ENCODE results near the gene GRK5. TPM values are rescaled to one million over a fixed set of nuclear protein-coding genes. Genes with fewer than 3 reads are reported as not detected.

Gene GRK5
- total RNA-seq, 1 experiment from 2014 or later, result 4.5 TPM

DNA sequence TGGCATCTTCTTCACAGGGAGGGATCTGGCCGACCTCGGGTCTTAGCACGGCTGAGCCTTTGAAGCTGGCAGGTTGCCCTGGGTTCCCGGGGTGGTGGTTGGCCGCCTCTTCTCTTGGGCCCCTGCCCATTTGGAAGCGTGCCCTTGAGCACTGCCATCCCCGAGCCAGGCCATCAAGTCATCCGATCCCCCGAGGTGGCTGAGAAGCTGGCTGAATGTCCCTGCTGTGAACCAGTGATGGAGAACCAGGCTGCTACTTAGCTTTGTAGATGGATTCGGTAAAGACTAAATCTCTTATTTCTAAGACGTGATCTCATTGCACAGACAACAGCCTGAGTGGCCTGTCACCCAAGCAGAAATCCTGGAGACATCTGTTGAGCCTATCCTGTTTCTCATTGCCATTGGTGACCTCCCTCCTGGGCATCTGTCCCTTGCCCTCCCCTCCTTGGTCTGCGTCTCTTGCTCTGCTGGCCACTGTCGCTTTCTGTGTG, 74.3 kb downstream of the GRK5 start:
- DNase-seq, result no peak
- Histone ChIP-seq H3K9ac (ENCODE audit: low read length) (no peak overlapping the region), H3K27ac (ENCODE audit: low read length) (no peak overlapping the region), H3K9me3 (ENCODE audit: low read length) (no peaks in the 10 kb centered on the region), H3F3A (ENCODE audit: low read length, unreplicated experiment) (no peaks in the 10 kb centered on the region), H3K36me3 (ENCODE audit: low read depth, low read length) (no peaks in the 10 kb centered on the region), H4K20me1 (ENCODE audit: low read length) (no peaks in the 10 kb centered on the region), H2AFZ (ENCODE audit: low read length) (no peak overlapping the region), H3K79me2 (ENCODE audit: low read length) (no peaks in the 10 kb centered on the region), H3K4me2 (ENCODE audit: low read length) (no peak overlapping the region), H3K27me3 (ENCODE audit: low read length) (no peaks in the 10 kb centered on the region), H3K9me2 (replicated peaks; ENCODE audit: low read length) (no peaks in the 10 kb centered on the region), H3K4me1 (ENCODE audit: insufficient read depth, low read length) (no peaks in the 10 kb centered on the region), H3K4me3 (ENCODE audit: low read length) (no peak overlapping the region)
- ChIA-PET CTCF (no interaction called here), POLR2A (ENCODE audit: unreplicated experiment) (no interaction called here)
- TF ChIP-seq, protein P1, sequence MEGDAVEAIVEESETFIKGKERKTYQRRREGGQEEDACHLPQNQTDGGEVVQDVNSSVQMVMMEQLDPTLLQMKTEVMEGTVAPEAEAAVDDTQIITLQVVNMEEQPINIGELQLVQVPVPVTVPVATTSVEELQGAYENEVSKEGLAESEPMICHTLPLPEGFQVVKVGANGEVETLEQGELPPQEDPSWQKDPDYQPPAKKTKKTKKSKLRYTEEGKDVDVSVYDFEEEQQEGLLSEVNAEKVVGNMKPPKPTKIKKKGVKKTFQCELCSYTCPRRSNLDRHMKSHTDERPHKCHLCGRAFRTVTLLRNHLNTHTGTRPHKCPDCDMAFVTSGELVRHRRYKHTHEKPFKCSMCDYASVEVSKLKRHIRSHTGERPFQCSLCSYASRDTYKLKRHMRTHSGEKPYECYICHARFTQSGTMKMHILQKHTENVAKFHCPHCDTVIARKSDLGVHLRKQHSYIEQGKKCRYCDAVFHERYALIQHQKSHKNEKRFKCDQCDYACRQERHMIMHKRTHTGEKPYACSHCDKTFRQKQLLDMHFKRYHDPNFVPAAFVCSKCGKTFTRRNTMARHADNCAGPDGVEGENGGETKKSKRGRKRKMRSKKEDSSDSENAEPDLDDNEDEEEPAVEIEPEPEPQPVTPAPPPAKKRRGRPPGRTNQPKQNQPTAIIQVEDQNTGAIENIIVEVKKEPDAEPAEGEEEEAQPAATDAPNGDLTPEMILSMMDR (conservative IDR thresholded peaks at IDR 0.05; ENCODE audit: low read depth, low read length), result no peak
- no TSS peak for BruUV-seq (replicated peaks)
- intact Hi-C loops (cut with micrococcal nuclease), result no loop called here
- no peak for ATAC-seq

DNA sequence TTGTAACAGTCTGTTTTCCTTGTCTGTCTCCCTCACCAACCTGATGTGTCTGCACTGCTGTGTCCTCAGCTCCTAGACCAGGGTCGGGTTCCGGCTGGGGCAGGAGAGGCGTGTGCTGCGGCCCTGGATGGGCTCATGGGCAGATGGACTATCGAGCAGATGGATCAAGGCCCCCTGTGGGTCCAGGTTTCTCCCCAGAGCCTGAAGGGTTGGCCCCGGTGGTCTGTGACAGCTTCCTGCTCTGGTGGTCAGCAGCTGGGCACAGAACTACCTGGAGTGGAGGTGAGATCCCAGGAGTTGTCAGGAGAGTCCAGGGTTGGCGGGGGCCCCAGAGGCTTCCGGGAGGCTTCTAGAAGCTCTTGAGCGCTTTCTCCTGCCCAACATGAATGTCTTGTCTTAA, 75.1 kb downstream of the GRK5 start:
- no peaks in the 10 kb centered on the region for H4K20me1 ChIP-seq (ENCODE audit: low read length)
- DNase-seq (no peak), ATAC-seq (no peak)
- H3F3A ChIP-seq (ENCODE audit: low read length, unreplicated experiment), result no peaks in the 10 kb centered on the region
- BruUV-seq (replicated peaks), result no TSS peak
- no peak overlapping the region for H3K4me2 ChIP-seq (ENCODE audit: low read length)
- H3K9me3 ChIP-seq (ENCODE audit: low read length), result no peaks in the 10 kb centered on the region
- H3K36me3 ChIP-seq (ENCODE audit: low read depth, low read length), result no peaks in the 10 kb centered on the region
- intact Hi-C loops (cut with micrococcal nuclease), result no loop called here
- POLR2A ChIA-PET (ENCODE audit: unreplicated experiment), result no interaction called here
- H3K9ac ChIP-seq (ENCODE audit: low read length), result no peak overlapping the region
- no peaks in the 10 kb centered on the region for H3K4me1 ChIP-seq (ENCODE audit: insufficient read depth, low read length)
- no peaks in the 10 kb centered on the region for H3K27me3 ChIP-seq (ENCODE audit: low read length)
- no peak overlapping the region for H3K4me3 ChIP-seq (ENCODE audit: low read length)
- H3K27ac ChIP-seq (ENCODE audit: low read length), result no peak overlapping the region
- CTCF ChIA-PET, result no interaction called here
- H3K79me2 ChIP-seq (ENCODE audit: low read length), result no peaks in the 10 kb centered on the region
- H3K9me2 ChIP-seq (replicated peaks; ENCODE audit: low read length), result no peaks in the 10 kb centered on the region
- TF ChIP-seq EZH2 (IDR thresholded peaks at IDR 0.05; ENCODE audit: low read length, unreplicated experiment) (no peak), EZH2phosphoT487 (IDR thresholded peaks at IDR 0.05; ENCODE audit: borderline replicate concordance, low read length) (no peak)
- TF ChIP-seq, protein P1 (conservative IDR thresholded peaks at IDR 0.05; ENCODE audit: low read depth, low read length), result no peak
- no peak overlapping the region for H2AFZ ChIP-seq (ENCODE audit: low read length)

DNA sequence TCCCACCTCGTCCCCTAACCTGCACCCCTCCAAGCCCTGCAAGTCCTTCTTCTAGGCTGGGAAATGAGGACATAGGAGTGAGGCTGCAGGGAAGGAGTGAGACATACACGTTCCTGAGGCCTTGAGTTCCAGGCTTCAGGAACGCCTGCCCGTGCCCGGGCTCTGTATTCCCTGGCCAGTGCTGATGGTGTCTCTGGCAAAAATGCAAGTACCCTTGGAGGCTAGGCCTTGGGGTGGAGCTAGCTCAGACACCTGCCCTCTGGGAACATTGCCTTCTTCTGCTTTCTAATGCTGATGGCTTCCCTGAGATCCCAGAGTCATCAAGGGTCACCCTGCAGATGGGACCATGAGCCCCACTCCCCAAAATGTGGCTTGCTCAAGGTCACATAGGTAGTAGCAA, 76.0 kb downstream of the GRK5 start:
- TF ChIP-seq EZH2 (IDR thresholded peaks at IDR 0.05; ENCODE audit: low read length, unreplicated experiment) (no peak), EZH2phosphoT487 (IDR thresholded peaks at IDR 0.05; ENCODE audit: borderline replicate concordance, low read length) (no peak)
- TF ChIP-seq, protein P1 (conservative IDR thresholded peaks at IDR 0.05; ENCODE audit: low read depth, low read length), result no peak
- no peak for DNase-seq
- no peaks in the 10 kb centered on the region for H3F3A ChIP-seq (ENCODE audit: low read length, unreplicated experiment)
- intact Hi-C loops (cut with micrococcal nuclease), result no loop called here
- H3K36me3 ChIP-seq (ENCODE audit: low read depth, low read length), result no peaks in the 10 kb centered on the region
- no peak overlapping the region for H2AFZ ChIP-seq (ENCODE audit: low read length)
- H3K4me1 ChIP-seq (ENCODE audit: insufficient read depth, low read length), result no peaks in the 10 kb centered on the region
- ChIA-PET CTCF (no interaction called here), POLR2A (ENCODE audit: unreplicated experiment) (no interaction called here)
- no peaks in the 10 kb centered on the region for H3K9me2 ChIP-seq (replicated peaks; ENCODE audit: low read length)
- ATAC-seq, result no peak
- H3K9me3 ChIP-seq (ENCODE audit: low read length), result no peaks in the 10 kb centered on the region
- H4K20me1 ChIP-seq (ENCODE audit: low read length), result no peaks in the 10 kb centered on the region
- BruUV-seq (replicated peaks), result no TSS peak
- H3K4me3 ChIP-seq (ENCODE audit: low read length), result no peak overlapping the region
- H3K27ac ChIP-seq (ENCODE audit: low read length), result no peak overlapping the region
- no peak overlapping the region for H3K9ac ChIP-seq (ENCODE audit: low read length)
- H3K27me3 ChIP-seq (ENCODE audit: low read length), result no peaks in the 10 kb centered on the region
- no peaks in the 10 kb centered on the region for H3K79me2 ChIP-seq (ENCODE audit: low read length)
- no peak overlapping the region for H3K4me2 ChIP-seq (ENCODE audit: low read length)
